GM12878 (cell line): Measurements from ENCODE around the gene TEX264. TPM values are rescaled to one million over a fixed set of nuclear protein-coding genes. Genes with fewer than 3 reads are reported as not detected.

Experiments used
- ATAC-seq: fragments of 200-7000 bp; cut with Tn5 transposase; 3 replicates; pipeline ENCODE4 v1.9.1; 2020; ENCODE audit warnings: mild to moderate bottlenecking, moderate library complexity
- BruUV-seq: library from RNA; stranded (reverse); fragments of 400-500 nt; replicated peaks from 2 replicates; lab custom pipeline; 2021; lab: Mats Ljungman, UMichigan
- CTCF ChIA-PET: fragments of 300-600 bp; sonication (Branson Sonifier 250); formaldehyde crosslinking; extraction: SDS; loops from one replicate; lab custom pipeline; 2021; ENCODE audit warnings: inconsistent platforms; lab: Yijun Ruan, JAX
- POLR2A ChIA-PET: fragments of 350-600 bp; formaldehyde crosslinking; extraction: SDS; loops from one replicate; lab custom pipeline; 2021; ENCODE audit warnings: inconsistent platforms; lab: Charles Lee
- RAD21 ChIA-PET: fragments of 300-600 bp; sonication (Branson Sonifier 250); formaldehyde crosslinking; loops from one replicate; lab custom pipeline; 2023; ENCODE audit warnings: antibody characterized with exemption; ENCODE audit not compliant: unreplicated experiment; lab: Charles Lee
- SMC1A ChIA-PET: fragments of 300-600 bp; sonication (Branson Sonifier 250); formaldehyde crosslinking; loops from one replicate; lab custom pipeline; 2023; ENCODE audit not compliant: unreplicated experiment, uncharacterized antibody; lab: Charles Lee
- DNase-seq: peaks from one replicate; pipeline ENCODE4 v3.0.0-alpha.2; 2011; ENCODE audit warnings: low read depth, low spot score
- FAIRE-seq: peaks from 3 replicates; lab custom pipeline; 2011; peaks lifted over from hg19 to GRCh38; lab: Jason Lieb, UNC
- H2AFZ ChIP-seq: 2 replicates; pipeline ENCODE4 v1.6.0; 2011; ENCODE audit warnings: low read depth, low read length, control low read depth; ENCODE audit not compliant: control insufficient read depth
- H3K27ac ChIP-seq: 2 replicates; pipeline ENCODE4 v1.5.1; 2011; ENCODE audit warnings: control low read depth; ENCODE audit not compliant: control insufficient read depth, insufficient read depth
- H3K27me3 ChIP-seq, 2 experiments: replicated peaks in 1 of 2; 2 replicates each; pipeline versions ENCODE4 v1.6.0 to v1.6.1; 2011; ENCODE audit warnings: low read length in 1 of 2; ENCODE audit not compliant: control insufficient read depth in 2 of 2, insufficient read depth in 2 of 2
- H3K36me3 ChIP-seq, 2 experiments: 2 replicates each; pipeline ENCODE4 v1.5.1; 2011; ENCODE audit warnings: low read length in 1 of 2; ENCODE audit not compliant: control insufficient read depth in 2 of 2, insufficient read depth in 2 of 2
- H3K4me1 ChIP-seq: 2 replicates; pipeline ENCODE4 v1.6.1; 2011; ENCODE audit warnings: mild to moderate bottlenecking, low read length, moderate library complexity, mixed read lengths; ENCODE audit not compliant: control insufficient read depth, insufficient read depth
- H3K4me2 ChIP-seq: 2 replicates; pipeline ENCODE4 v1.6.0; 2011; ENCODE audit warnings: control low read depth; ENCODE audit not compliant: control insufficient read depth, insufficient read depth
- H3K4me3 ChIP-seq: fragments of 200-600 bp; sonication (generic); 2 replicates; pipeline ENCODE4 v1.5.1; 2016
- H3K79me2 ChIP-seq: 2 replicates; pipeline ENCODE4 v1.6.0; 2011; ENCODE audit warnings: low read length; ENCODE audit not compliant: control insufficient read depth, insufficient read depth
- H3K9ac ChIP-seq: 2 replicates; pipeline ENCODE4 v1.8.0; 2011; ENCODE audit warnings: low read length, control low read depth, mixed read lengths; ENCODE audit not compliant: control insufficient read depth, insufficient read depth
- H3K9me3 ChIP-seq: replicated peaks from 3 replicates; pipeline ENCODE4 v1.5.1; 2011; ENCODE audit warnings: mild to moderate bottlenecking, low read length; ENCODE audit not compliant: control insufficient read depth, insufficient read depth
- H4K20me1 ChIP-seq: 2 replicates; pipeline ENCODE4 v1.6.0; 2011; ENCODE audit not compliant: control insufficient read depth, insufficient read depth
- BCLAF1 ChIP-seq: fragments of 450-650 bp; IDR thresholded peaks from 2 replicates; pipeline ENCODE4 v1.6.1; 2017; ENCODE audit warnings: antibody characterized with exemption, mild to moderate bottlenecking, moderate library complexity
- BHLHE40 ChIP-seq, 2 experiments: fragments of 450-650 bp in 1 of 2; IDR thresholded peaks; 2 replicates each; pipeline ENCODE4 v1.6.1; 2011 to 2017; ENCODE audit warnings: low read depth in 2 of 2, borderline replicate concordance in 1 of 2, improper control_type of control experiment in 1 of 2, low read length in 1 of 2, mild to moderate bottlenecking in 1 of 2
- BRCA1 ChIP-seq: IDR thresholded peaks from 2 replicates; pipeline ENCODE4 v1.6.1; 2011; ENCODE audit warnings: low read depth, low read length, improper control_type of control experiment
- CREM ChIP-seq: IDR thresholded peaks from 2 replicates; pipeline ENCODE4 v1.6.1; 2014; ENCODE audit warnings: antibody characterized with exemption, low read depth
- ESRRA ChIP-seq: IDR thresholded peaks from 2 replicates; pipeline ENCODE4 v1.6.1; 2012; ENCODE audit warnings: mild to moderate bottlenecking, low read length, improper control_type of control experiment
- GATAD2B ChIP-seq: fragments of 450-650 bp; conservative IDR thresholded peaks from 2 replicates; pipeline ENCODE4 v1.6.1; 2017; ENCODE audit warnings: low read depth, mild to moderate bottlenecking, moderate library complexity
- JUNB ChIP-seq: IDR thresholded peaks from 2 replicates; pipeline ENCODE4 v1.6.1; 2016; ENCODE audit warnings: antibody characterized with exemption, mild to moderate bottlenecking
- MEF2B ChIP-seq: fragments of 450-650 bp; IDR thresholded peaks from 2 replicates; pipeline ENCODE4 v1.6.1; 2018; ENCODE audit warnings: mild to moderate bottlenecking, moderate library complexity; ENCODE audit not compliant: partially characterized antibody, poor library complexity, severe bottlenecking
- NFXL1 ChIP-seq: fragments of 450-650 bp; IDR thresholded peaks from 2 replicates; pipeline ENCODE4 v1.6.1; 2017; ENCODE audit warnings: antibody characterized with exemption, mild to moderate bottlenecking, borderline replicate concordance
- PAX5 ChIP-seq: IDR thresholded peaks from 2 replicates; pipeline ENCODE4 v1.6.1; 2011; ENCODE audit warnings: low read depth, low read length, borderline replicate concordance
- PKNOX1 ChIP-seq: fragments of 450-650 bp; IDR thresholded peaks from 2 replicates; pipeline ENCODE4 v1.6.1; 2016; ENCODE audit warnings: mild to moderate bottlenecking
- RBBP5 ChIP-seq: fragments of 200-600 bp; sonication (generic); conservative IDR thresholded peaks from 2 replicates; pipeline ENCODE4 v1.6.1; 2016
- RCOR1 ChIP-seq: conservative IDR thresholded peaks from 2 replicates; pipeline ENCODE4 v1.6.1; 2012; ENCODE audit warnings: low read depth, low read length, improper control_type of control experiment
- RELB ChIP-seq: fragments of 450-650 bp; IDR thresholded peaks from 2 replicates; pipeline ENCODE4 v1.6.1; 2017; ENCODE audit warnings: low read depth, mild to moderate bottlenecking, moderate library complexity
- SMARCA5 ChIP-seq: fragments of 450-650 bp; IDR thresholded peaks from 2 replicates; pipeline ENCODE4 v1.6.1; 2017; ENCODE audit warnings: mild to moderate bottlenecking
- ZBED1 ChIP-seq: IDR thresholded peaks from 2 replicates; pipeline ENCODE4 v1.6.1; 2016; ENCODE audit warnings: borderline replicate concordance
- ZNF217 ChIP-seq: fragments of 450-650 bp; IDR thresholded peaks from 2 replicates; pipeline ENCODE4 v1.6.1; 2017; ENCODE audit warnings: antibody characterized with exemption, mild to moderate bottlenecking
- WGBS: methylation state at CpG from one replicate; pipeline ENCODE4 v1.1.6; 2016; ENCODE audit warnings: low lambda C conversion rate; ENCODE audit not compliant: insufficient replicate concordance, insufficient coverage; ENCODE audit errors: missing lambda C conversion rate; 5-methylcytosine and 5-hydroxymethylcytosine counted together
- in situ Hi-C: fragments of 300-500 bp; cut with MboI; formaldehyde crosslinking; loops from 9 replicates; pipeline ENCODE4 v1.14.3; 2018; ENCODE audit warnings: mixed read lengths
- intact Hi-C: fragments of 100-400 bp; cut with micrococcal nuclease; formaldehyde crosslinking; loops from one replicate; pipeline ENCODE4 v1.14.2; 2022; ENCODE audit not compliant: unreplicated experiment
- polyA plus RNA-seq, 11 experiments: library from polyadenylated mRNA; depleted of rRNA in 4 of 11; unstranded in 6 of 11; stranded (reverse) in 5 of 11; fragments of >200 nt; fragmentation: Nextera tagmentation in 4 of 11; fragmentation: Illumina TruSeq in 1 of 11; extraction: Ambion mirVana in 4 of 11; extraction: Trizol in 1 of 11; gene quantifications; 1 replicate in 1 of 11; 2 replicates in 10 of 11; pipeline versions ENCODE4 v1.2.1 to v1.2.3, GENCODE V29; 2011 to 2016; ENCODE audit warnings: inconsistent platforms in 2 of 11, missing spikeins in 2 of 11, low read depth in 1 of 11
- total RNA-seq, 4 experiments: library from RNA; depleted of rRNA in 3 of 4; stranded (reverse); fragments of >200 nt in 3 of 4; fragmentation: Illumina TruSeq in 1 of 4; extraction: Trizol in 1 of 4; gene quantifications; 2 replicates each; pipeline versions ENCODE4 v1.2.1 to v1.2.3, GENCODE V29; 2013 to 2021

The TEX264 gene
- total and polyA plus RNA-seq, 10 of the 15 experiments (the other 5 are each of a cell fraction or from before 2014, with no cell fraction given), result 3.6 to 63.0 (median 52.4) TPM

- TF ChIP-seq ZNF217 (no peak), BCLAF1 (no peak), PAX5 (no peak), ESRRA (no peak), BRCA1 (no peak), NFXL1 (no peak)
These were observed 15.0 kb downstream of the TEX264 start (continued) for GRCh38 chr3:51686056-51686455.

GRCh38 chr3:51686512-51687215, 15.6 kb downstream of the TEX264 start:
- H4K20me1 ChIP-seq, result no peaks in the 10 kb centered on the region
- ChIA-PET RAD21 (interaction anchor here (0.6 to 1.8 kb wide), 5 partner anchors 12 to 187 kb away, joined by 3 to 9 read pairs (median 5); partner anchors contain the start of gene DCAF1), SMC1A (interaction anchor here (0.6 to 4.1 kb wide), 6 partner anchors 12 to 187 kb away, joined by 3 to 12 read pairs (median 4); partner anchors contain the start of gene DCAF1), CTCF (interaction anchor here (1.2 to 11.7 kb wide), 5 partner anchors 15 to 297 kb away, joined by 3 to 243 read pairs (median 5); partner anchors contain the start of genes ABHD14B, DCAF1 and TEX264), POLR2A (interaction anchor here (1.0 to 1.8 kb wide), 3 partner anchors 12 to 186 kb away, joined by 3 to 20 read pairs (median 6); partner anchors contain the start of genes DCAF1 and TEX264)
- peaks cover 7% of the 10 kb centered on the region for H3K79me2 ChIP-seq
- H3K9ac ChIP-seq, result peak overlapping the region; percentile 50
- FAIRE-seq, result no peak
- no peaks in the 10 kb centered on the region for H3K9me3 ChIP-seq
- H3K27me3 ChIP-seq, result no peaks in the 10 kb centered on the region
- peaks cover 27% of the 10 kb centered on the region for H3K4me1 ChIP-seq
- H3K4me3 ChIP-seq, result peak overlapping the region; percentile 14; the same call in 1 of the 2 replicates
- peak overlapping the region; percentile 81 for H3K27ac ChIP-seq
- ATAC-seq, result peak; percentile 90
- intact Hi-C loops (no loop called here), in situ Hi-C loops (loop anchor here (25.0 kb wide), 1 partner anchor 1074 kb away; the partner anchor contains the start of genes CISH and MAPKAPK3)
- 8% methylated on average over 9 of the region's 10 CpGs for WGBS
- DNase-seq, result peak; percentile 68
- peak overlapping the region; percentile 36 for H3K4me2 ChIP-seq
- peaks cover 22 to 41% of the 10 kb centered on the region in 2 experiments for H3K36me3 ChIP-seq
- H2AFZ ChIP-seq, result peak overlapping the region; percentile 26
- no TSS peak for BruUV-seq
- no peak for TF ChIP-seq GATAD2B
- TF ChIP-seq ZBED1, result no peak
- no peak for TF ChIP-seq RBBP5
- TF ChIP-seq MEF2B, result peak; percentile 63
- no peak for TF ChIP-seq JUNB
- TF ChIP-seq SMARCA5, result no peak
- TF ChIP-seq PKNOX1, result 0 out of 2 replicates have a peak, but pooled peaks have one; percentile 31
- TF ChIP-seq RELB, result peak; percentile 52; the same call in 1 of the 2 replicates
- no peak for TF ChIP-seq CREM
- TF ChIP-seq BHLHE40 (IDR thresholded peaks at IDR 0.05; ENCODE audit: borderline replicate concordance in 1 of 2, low read depth in 2 of 2, low read length in 1 of 2), result no peak
- TF ChIP-seq RCOR1, result no peak
